ENCODE results near the gene THRAP3. TPM values are rescaled to one million over a fixed set of nuclear protein-coding genes. Genes with fewer than 3 reads are reported as not detected.
"Not testable (repeated sequence)": the region's sequence is repeated elsewhere in the genome, so short reads cannot be mapped to it uniquely, and the experiment has no call there.

Gene THRAP3
- total and polyA plus RNA-seq, 5 donors: 32.6 to 85.5 (median 75.5) TPM

DNA sequence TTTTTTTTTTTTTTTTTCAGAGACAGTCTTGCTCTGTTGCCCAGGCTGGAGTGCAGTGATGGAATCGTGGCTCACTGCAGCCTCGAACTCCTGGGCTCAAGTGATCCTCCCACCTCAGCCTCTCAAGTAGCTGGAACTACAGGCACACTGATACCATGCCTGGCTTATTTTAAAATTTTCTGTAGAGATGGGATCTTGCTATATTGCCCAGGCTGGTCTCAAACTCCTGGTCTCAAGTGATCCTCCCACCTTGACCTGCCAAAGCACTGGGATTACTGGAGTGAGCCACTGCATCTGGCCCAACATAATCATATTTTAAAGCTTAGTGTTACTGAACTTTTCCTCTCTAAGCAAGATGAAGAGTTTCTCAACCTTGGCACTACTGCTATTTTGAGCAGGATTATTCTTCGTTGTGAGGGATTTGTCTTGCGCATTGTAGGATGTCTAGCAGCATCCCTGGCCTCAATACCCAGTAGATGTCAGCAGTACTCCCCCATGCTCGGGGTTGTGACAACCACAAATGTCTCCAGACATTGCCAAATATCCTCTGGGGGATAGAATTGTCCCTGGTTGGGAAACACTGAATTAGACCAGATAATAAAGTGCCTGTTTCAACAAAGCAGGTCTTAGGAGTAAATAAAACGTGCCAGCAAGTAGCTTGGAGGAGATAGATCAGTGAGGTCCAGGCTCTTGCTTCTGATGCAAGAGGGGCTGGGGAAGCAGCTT is 15.1 kb upstream of the THRAP3 start:
- DNase-seq: no peak
- H3K27ac ChIP-seq (ENCODE audit: low read length): peak overlapping the region; percentile 59
- no peak overlapping the region for H3K4me3 ChIP-seq (ENCODE audit: low read length)

DNA sequence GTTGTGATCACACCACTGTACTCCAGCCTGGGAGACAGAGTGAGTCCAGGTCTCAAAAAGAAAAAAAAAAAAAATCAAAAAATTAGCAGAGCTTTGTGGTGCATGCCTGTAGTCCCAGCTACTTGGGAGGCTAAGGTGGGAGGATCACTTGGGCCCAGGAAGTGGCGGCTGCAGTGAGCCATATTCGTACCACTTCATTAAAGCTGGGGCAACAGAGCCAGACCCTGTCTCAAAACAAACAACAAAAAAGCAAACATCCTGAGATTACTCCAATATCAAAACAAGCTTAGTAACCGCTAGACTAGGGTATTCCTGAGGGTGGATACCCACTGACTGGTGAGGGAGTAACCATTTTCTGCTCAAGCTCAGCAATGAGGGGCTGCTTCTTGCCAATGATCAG is 12.9 kb upstream of the THRAP3 start:
- H3K27me3 ChIP-seq (ENCODE audit: control insufficient read depth, insufficient read depth): no peaks in the 10 kb centered on the region
- DNase-seq (no peak), ATAC-seq (no peak)
- 97% methylated on average over 3 of the region's 3 CpGs for WGBS
- intact Hi-C loops (cut with DNase I): no loop called here
- H3K9me3 ChIP-seq (ENCODE audit: control insufficient read depth, low read length): no peaks in the 10 kb centered on the region
- H3K4me3 ChIP-seq (ENCODE audit: low read length): no peak overlapping the region
- H3K4me1 ChIP-seq (ENCODE audit: control insufficient read depth, insufficient read depth, low read length): peaks cover 4% of the 10 kb centered on the region
- no peak overlapping the region for H3K27ac ChIP-seq (ENCODE audit: low read length)

More for the DNA sequence above, 15.1 kb upstream of the THRAP3 start:
- no peaks in the 10 kb centered on the region for H3K9me3 ChIP-seq (ENCODE audit: control insufficient read depth, low read length)
- WGBS: 61% methylated on average over 6 of the region's 6 CpGs
- intact Hi-C loops (cut with DNase I): no loop called here
- peak; percentile 25 to 50 for ATAC-seq
- H3K27me3 ChIP-seq (ENCODE audit: control insufficient read depth, insufficient read depth): no peaks in the 10 kb centered on the region
- peaks cover 14% of the 10 kb centered on the region for H3K4me1 ChIP-seq (ENCODE audit: control insufficient read depth, insufficient read depth, low read length)

DNA sequence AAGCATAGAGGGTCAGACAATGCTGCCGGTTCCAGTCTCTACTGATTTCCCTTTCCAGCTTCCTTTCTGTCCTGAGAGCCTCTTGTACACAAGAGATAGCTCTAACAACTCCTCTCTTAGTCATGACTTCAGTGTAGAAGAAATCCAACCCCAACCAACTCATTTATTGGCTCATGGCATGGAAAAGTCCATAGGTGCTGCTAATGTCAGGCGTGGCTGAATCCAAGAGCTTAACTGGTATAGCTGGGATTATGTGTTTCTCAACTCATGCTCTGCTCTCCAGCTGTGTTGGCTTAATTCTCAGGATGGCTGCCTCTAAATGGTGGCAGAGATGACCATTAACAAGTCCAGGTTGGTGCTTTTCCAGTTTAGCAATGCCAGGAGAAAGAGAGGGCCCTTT is 12.4 kb upstream of the THRAP3 start:
- Histone ChIP-seq H3K27ac (ENCODE audit: low read length) (no peak overlapping the region), H3K4me3 (ENCODE audit: low read length) (no peak overlapping the region), H3K9me3 (ENCODE audit: control insufficient read depth, low read length) (no peaks in the 10 kb centered on the region), H3K4me1 (ENCODE audit: control insufficient read depth, insufficient read depth, low read length) (peaks cover 4% of the 10 kb centered on the region), H3K27me3 (ENCODE audit: control insufficient read depth, insufficient read depth) (no peaks in the 10 kb centered on the region)
- no peak for DNase-seq
- ATAC-seq: no peak
- intact Hi-C loops (cut with DNase I): no loop called here
- 72% methylated on average over 2 of the region's 2 CpGs for WGBS

DNA sequence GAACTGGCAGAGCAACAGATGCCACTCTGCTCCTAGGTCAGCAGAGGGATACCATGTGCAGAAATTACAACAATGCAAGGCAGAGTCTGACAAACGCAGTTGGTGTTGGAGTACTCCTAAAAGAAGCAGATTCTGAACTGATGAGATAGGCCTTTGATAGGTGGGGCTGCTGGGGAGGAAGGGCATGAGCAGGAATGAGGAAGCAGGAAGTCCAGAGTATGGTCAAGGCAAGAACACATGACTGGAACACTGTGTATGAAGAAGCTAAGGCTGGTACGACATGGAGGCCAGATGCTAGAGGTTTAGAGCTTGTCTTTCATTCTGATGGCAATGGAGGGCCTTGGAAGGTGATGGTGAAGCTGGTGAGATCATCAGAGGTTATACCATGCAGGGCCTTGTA is 11.5 kb upstream of the THRAP3 start:
- 68% methylated on average over 2 of the region's 2 CpGs for WGBS
- no peak overlapping the region for H3K27ac ChIP-seq (ENCODE audit: low read length)
- ATAC-seq: no peak
- no peaks in the 10 kb centered on the region for H3K27me3 ChIP-seq (ENCODE audit: control insufficient read depth, insufficient read depth)
- no peak overlapping the region for H3K4me3 ChIP-seq (ENCODE audit: low read length)
- no peak for DNase-seq
- intact Hi-C loops (cut with DNase I): no loop called here
- H3K9me3 ChIP-seq (ENCODE audit: control insufficient read depth, low read length): no peaks in the 10 kb centered on the region
- peaks cover 4% of the 10 kb centered on the region for H3K4me1 ChIP-seq (ENCODE audit: control insufficient read depth, insufficient read depth, low read length)

DNA sequence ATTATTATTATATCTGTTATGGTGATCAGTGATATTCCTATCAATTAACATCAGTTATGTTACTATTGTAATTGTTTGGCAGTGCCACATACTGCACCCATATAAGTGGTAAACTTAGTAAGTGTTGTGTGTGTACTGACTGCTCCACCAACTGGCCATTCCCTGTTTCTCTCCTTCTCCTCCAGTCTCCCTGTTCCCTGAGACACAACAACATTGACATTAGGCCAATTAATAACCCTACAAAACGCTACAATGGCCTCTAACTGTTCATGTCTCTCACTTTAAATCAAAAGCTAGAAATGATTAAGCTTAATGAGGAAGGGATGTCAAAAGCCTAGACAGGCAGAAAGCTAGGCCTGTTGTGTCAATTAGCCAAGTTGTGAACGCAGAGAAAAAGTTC is 6.6 kb upstream of the THRAP3 start:
- ATAC-seq (peak; percentile 51 to 57), DNase-seq (no peak)
- Histone ChIP-seq H3K27me3 (ENCODE audit: control insufficient read depth, insufficient read depth) (no peaks in the 10 kb centered on the region), H3K9me3 (ENCODE audit: control insufficient read depth, low read length) (no peaks in the 10 kb centered on the region), H3K4me1 (ENCODE audit: control insufficient read depth, insufficient read depth, low read length) (peaks cover 4% of the 10 kb centered on the region), H3K4me3 (ENCODE audit: low read length) (no peak overlapping the region), H3K27ac (ENCODE audit: low read length) (no peak overlapping the region)
- WGBS: 52% methylated on average over 2 of the region's 2 CpGs
- intact Hi-C loops (cut with DNase I): no loop called here

DNA sequence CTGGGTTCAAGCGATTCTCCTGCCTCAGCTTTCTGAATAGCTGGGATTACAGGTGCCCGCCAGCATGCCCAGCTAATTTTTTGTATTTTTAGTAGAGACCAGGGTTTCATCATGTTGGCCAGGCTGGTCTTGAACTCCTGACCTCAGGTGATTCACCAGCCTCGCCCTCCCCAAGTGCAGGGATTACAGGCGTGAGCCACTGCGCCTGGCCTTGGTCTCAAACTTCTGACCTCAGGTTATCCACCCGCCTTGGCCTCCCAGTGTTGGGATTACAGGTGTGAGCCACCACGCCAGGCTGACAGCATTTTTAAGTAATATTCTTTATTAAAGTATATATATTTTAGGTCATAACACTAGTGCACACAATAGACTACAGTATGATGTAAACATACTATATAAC is 2.3 kb upstream of the THRAP3 start:
- not testable (repeated sequence) for H3K4me3 ChIP-seq (ENCODE audit: low read length); DNase-seq; H3K9me3 ChIP-seq (ENCODE audit: control insufficient read depth, low read length); H3K4me1 ChIP-seq (ENCODE audit: control insufficient read depth, insufficient read depth, low read length); ATAC-seq; H3K27me3 ChIP-seq (ENCODE audit: control insufficient read depth, insufficient read depth); H3K27ac ChIP-seq (ENCODE audit: low read length)
- 97% methylated on average over 7 of the region's 7 CpGs for WGBS
- intact Hi-C loops (cut with DNase I): loop anchor here in 2 of 4 donors (2.0 to 10.0 kb wide), 2 partner anchors 61 to 63 kb away; no protein-coding TSS in a partner anchor

DNA sequence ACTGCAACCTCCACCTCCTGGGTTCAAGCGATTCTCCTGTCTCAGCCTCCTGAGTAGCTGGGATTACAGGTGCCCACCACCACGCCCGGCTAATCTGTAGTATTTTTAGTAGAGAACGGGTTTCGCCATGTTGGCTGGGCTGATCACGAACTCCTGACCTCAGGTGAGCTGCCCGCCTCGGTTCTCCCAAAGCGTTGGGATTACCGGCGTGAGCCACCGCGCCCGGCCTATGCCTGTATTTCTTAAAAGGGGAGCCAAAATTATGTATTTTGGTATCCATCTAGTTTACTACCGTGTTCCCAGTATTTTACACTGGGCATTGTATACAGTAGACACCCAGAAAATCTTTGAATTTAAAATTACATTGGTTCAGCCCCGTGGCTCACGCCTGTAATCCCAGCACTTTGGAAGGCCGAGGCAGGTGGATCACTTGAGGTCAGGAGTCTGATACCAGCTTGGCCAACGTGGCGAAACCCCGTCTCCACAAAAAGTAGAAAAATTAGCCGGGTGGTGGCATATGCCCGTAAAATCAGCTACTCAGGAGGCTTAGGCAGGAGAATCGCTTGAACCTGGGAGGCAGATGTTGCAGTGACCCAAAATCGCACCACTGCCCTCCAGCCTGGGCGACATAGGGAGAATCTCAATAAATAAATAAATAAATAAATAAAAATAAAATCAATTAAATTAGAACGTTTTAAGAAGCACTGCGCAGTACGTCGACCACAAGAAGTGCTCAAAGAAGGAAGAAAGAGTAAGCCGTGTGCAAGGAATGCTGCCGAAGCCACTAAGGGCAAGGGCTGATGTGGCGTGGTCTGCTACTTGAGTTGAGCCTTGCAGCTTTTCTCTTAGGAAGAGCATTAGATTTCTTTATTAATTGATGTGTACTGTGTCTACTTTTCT is 1.5 kb upstream of the THRAP3 start:
- Histone ChIP-seq H3K27ac (ENCODE audit: low read length) (peak overlapping the region; percentile 98), H3K9me3 (ENCODE audit: control insufficient read depth, low read length) (no peaks in the 10 kb centered on the region), H3K4me3 (ENCODE audit: low read length) (peak overlapping the region; percentile 60), H3K27me3 (ENCODE audit: control insufficient read depth, insufficient read depth) (no peaks in the 10 kb centered on the region), H3K4me1 (ENCODE audit: control insufficient read depth, insufficient read depth, low read length) (no peaks in the 10 kb centered on the region)
- DNase-seq: no peak
- ATAC-seq: no peak
- intact Hi-C loops (cut with DNase I): loop anchor here in 2 of 4 donors (2.0 to 10.0 kb wide), 2 partner anchors 62 kb away; no protein-coding TSS in a partner anchor
- WGBS: 85% methylated on average over 33 of the region's 33 CpGs

DNA sequence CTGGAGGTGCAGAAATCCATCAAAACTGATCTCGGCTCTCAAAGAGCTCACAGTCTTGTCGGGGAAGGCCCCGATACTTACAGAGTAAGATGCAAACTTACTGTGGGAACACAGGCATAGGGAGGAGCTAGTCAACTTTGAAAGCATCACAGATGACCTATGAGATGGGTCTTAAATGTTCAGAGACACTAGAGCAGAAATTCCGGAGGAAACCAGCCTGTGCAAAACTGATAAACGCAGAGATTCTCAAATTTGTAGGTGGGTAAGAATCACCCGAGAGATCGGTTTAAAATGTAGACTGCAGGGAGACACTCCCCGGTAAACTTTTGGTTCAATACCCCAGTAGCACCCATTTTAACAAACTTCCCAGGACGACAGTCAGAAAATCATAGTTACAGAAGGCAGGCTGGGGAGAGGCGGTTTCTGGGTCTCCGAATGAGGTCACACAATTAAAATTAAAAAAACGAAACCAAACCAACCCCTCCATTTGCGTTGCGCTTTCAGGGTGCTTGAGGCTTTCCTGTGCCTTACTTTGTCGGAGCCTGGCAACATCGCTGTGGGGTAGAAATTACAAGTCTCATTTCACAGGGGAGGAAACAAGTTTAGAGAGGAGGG is 755 bp upstream of the THRAP3 start:
- H3K27me3 ChIP-seq (ENCODE audit: control insufficient read depth, insufficient read depth): no peaks in the 10 kb centered on the region
- peak in 1 of 2 donors; percentile 14 for ATAC-seq
- H3K9me3 ChIP-seq (ENCODE audit: control insufficient read depth, low read length): no peaks in the 10 kb centered on the region
- intact Hi-C loops (cut with DNase I): loop anchor here in 2 of 4 donors (2.0 to 10.0 kb wide), 2 partner anchors 61 to 63 kb away; no protein-coding TSS in a partner anchor
- no peak for DNase-seq
- 2% methylated on average over 16 of the region's 16 CpGs for WGBS
- peak overlapping the region; percentile 98 for H3K27ac ChIP-seq (ENCODE audit: low read length)
- H3K4me3 ChIP-seq (ENCODE audit: low read length): peak overlapping the region; percentile 60
- no peaks in the 10 kb centered on the region for H3K4me1 ChIP-seq (ENCODE audit: control insufficient read depth, insufficient read depth, low read length)

DNA sequence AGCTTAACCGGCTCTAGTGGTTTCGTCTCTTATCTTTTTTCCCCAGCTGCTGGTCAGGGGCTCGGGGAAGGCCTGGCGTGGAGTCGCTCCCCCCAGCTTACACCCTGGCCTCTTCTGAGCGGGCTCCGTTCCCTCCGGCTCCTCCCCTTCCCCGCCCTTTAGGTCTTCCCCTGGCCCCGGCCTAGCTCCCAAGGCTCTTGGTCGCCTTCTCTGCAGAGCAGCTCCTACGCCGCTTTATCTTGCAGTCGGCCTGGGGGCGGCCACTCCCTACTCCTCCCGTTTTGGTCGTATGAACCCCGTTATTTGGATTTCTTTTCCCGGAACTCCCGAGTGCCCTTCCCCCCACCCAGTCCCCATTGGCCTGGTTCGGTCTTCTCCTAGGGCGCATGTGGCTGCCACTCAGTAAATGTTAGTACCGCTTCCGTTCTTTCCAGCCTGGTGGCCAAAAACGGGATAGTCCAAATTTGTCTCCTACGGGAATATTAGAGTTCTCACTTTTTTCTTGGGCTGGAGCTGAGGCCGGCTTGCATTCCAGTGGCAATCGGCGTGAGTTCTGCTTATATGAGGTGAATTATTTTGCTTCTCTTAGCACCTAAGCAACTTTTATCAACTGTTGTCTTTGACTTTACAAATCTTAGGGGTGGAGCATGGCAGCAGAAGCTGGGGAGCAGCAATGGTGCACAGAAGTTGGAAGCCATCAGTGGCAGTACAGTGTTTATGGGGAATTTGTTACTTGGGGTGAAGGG is 467 bp downstream of the THRAP3 start:
- ATAC-seq (peak; percentile 83), DNase-seq (peak; percentile 85 to 92 (median 92))
- H3K27ac ChIP-seq (ENCODE audit: low read length): peak overlapping the region; percentile 84
- no peaks in the 10 kb centered on the region for H3K4me1 ChIP-seq (ENCODE audit: control insufficient read depth, insufficient read depth, low read length)
- no peaks in the 10 kb centered on the region for H3K9me3 ChIP-seq (ENCODE audit: control insufficient read depth, low read length)
- intact Hi-C loops (cut with DNase I): loop anchor here in 1 of 4 donors (10.0 kb wide), 1 partner anchor 60 kb away; no protein-coding TSS in a partner anchor
- no peaks in the 10 kb centered on the region for H3K27me3 ChIP-seq (ENCODE audit: control insufficient read depth, insufficient read depth)
- under 1% methylated on average over 29 of the region's 29 CpGs for WGBS
- H3K4me3 ChIP-seq (ENCODE audit: low read length): peak overlapping the region; percentile 53

DNA sequence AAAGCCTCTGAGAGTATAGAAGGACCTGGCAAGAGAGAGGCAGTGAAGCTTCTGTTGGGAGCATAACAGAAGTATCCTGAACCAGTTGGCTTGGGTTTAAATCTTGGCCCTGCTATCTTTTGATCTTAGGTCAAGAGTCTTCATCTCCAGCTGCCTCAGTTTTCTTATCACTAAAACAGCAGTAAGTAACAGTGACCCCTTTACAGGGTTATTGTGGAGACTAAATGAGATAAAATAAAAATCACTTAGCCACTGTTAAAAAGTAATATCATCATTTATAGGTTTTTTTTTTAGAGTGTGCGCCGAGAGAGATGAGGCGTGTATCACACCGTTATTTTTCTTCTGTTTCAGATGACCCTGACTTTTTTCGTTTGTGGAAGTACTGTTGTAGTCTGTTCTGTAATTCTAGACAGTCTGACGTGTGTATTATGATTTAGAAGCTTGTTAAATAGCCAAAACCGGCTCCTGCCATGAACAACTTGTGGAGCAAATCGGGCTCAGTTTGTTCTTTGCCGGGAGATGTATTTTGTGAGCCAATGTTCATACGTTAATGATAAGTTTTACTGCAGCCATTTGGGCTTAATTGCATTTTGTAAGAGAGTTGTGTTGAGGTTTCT is 1.1 kb downstream of the THRAP3 start:
- 10% methylated on average over 10 of the region's 10 CpGs for WGBS
- Histone ChIP-seq H3K4me3 (ENCODE audit: low read length) (peak overlapping the region; percentile 53), H3K9me3 (ENCODE audit: control insufficient read depth, low read length) (no peaks in the 10 kb centered on the region), H3K27me3 (ENCODE audit: control insufficient read depth, insufficient read depth) (no peaks in the 10 kb centered on the region), H3K27ac (ENCODE audit: low read length) (peak overlapping the region; percentile 84), H3K4me1 (ENCODE audit: control insufficient read depth, insufficient read depth, low read length) (no peaks in the 10 kb centered on the region)
- ATAC-seq: no peak
- intact Hi-C loops (cut with DNase I): loop anchor here in 1 of 4 donors (10.0 kb wide), 1 partner anchor 59 kb away; no protein-coding TSS in a partner anchor
- DNase-seq: no peak

Data from right cardiac atrium (tissue), 5 donors.